ENCODE measurements around the gene PLXNA1. TPM values are rescaled to one million over a fixed set of nuclear protein-coding genes. Genes with fewer than 3 reads are reported as not detected.

The PLXNA1 gene
- total and polyA plus RNA-seq, 10 of the 15 experiments (the other 5 are each of a cell fraction or from before 2014, with no cell fraction given): 0.03 to 16.4 (median 2.5) TPM

DNA sequence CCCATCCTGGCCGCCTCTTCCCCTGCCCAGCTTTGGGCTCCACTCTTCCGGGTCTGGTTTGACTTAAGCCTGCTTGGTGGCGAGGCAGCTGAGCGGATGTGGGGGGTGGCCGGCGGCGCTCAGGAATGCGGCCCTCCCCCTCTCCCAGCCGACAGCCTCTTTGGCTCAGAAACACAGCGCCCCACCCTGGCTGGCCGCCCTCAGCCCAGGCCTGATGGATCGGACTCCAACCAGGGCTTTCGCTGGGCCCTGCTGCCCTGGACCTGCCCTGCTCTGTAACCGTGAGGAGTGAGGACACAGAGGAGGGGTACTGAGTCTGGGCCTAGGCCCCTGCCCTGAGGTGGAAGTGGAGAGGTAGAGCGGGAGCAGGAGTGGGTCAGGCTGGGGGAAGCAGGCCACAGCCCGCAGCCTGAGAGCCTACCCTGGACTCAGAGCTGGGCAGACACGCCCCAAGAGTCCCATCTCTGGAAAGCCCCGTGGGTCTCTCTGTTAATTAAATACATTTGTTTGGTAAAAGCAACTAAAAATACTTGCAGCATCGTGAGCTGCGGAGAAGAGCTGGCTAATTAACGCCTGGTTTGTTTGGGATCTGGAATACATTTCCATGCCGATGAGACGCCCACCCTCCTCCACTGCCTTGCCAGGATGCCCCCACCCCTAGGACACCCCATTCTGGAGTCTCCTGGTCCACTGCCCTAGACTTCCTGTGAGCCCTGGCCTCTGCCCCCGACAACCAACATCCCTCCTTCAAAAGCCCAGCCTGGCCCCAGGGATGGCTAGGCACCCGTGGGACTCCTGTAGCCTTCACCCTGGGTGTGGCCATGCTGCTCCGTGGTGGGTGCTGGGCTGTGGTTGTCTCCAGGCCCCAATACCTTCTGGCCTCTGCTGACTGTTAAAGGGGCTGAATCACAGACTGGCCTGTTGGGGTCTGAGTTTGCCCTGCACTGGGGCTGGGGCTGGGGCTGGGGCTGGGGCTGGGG lies 19.6 kb downstream of the PLXNA1 start:
- SMC1A ChIA-PET (ENCODE audit: uncharacterized antibody, unreplicated experiment): interaction anchor here (0.5 to 1.0 kb wide), 3 partner anchors 20 to 360 kb away, joined by 3 read pairs; partner anchors contain the start of gene PLXNA1
- Histone ChIP-seq H2AFZ (ENCODE audit: control insufficient read depth, low read depth, low read length) (peak overlapping the region; percentile 54), H3K36me3 (ENCODE audit: control insufficient read depth in 2 of 2, insufficient read depth in 2 of 2, low read length in 1 of 2) (peaks cover 0 to 7% of the 10 kb centered on the region in 2 experiments; a peak in 2 of 4 replicates), H3K4me1 (ENCODE audit: control insufficient read depth, insufficient read depth, low read length) (peaks cover 7% of the 10 kb centered on the region), H3K27ac (ENCODE audit: control insufficient read depth, insufficient read depth) (peak overlapping the region; percentile 61; the same call in 1 of the 2 replicates), H4K20me1 (ENCODE audit: control insufficient read depth, insufficient read depth) (no peaks in the 10 kb centered on the region), H3K4me2 (ENCODE audit: control insufficient read depth, insufficient read depth) (peak overlapping the region; percentile 2; the same call in 1 of the 2 replicates), H3K27me3 (replicated peaks in 1 of 2; ENCODE audit: control insufficient read depth in 2 of 2, insufficient read depth in 2 of 2, low read length in 1 of 2) (no peaks in the 10 kb centered on the region), H3K9ac (ENCODE audit: control insufficient read depth, insufficient read depth, low read length) (no peak overlapping the region), H3K4me3 (no peak overlapping the region), H3K79me2 (ENCODE audit: control insufficient read depth, insufficient read depth, low read length) (no peaks in the 10 kb centered on the region), H3K9me3 (replicated peaks; ENCODE audit: control insufficient read depth, insufficient read depth, low read length) (no peaks in the 10 kb centered on the region)
- 47% methylated on average over 24 of the region's 26 CpGs for WGBS (ENCODE audit: insufficient coverage, insufficient replicate concordance, low lambda C conversion rate, missing lambda C conversion rate)
- CTCF ChIA-PET: interaction anchor here (1.9 kb wide), 1 partner anchor 20 kb away, joined by 7 read pairs; the partner anchor contains the start of gene PLXNA1
- FAIRE-seq (no peak), DNase-seq (ENCODE audit: low read depth, low spot score) (no peak), ATAC-seq (peak; percentile 79)
- no TSS peak for BruUV-seq (replicated peaks)
- intact Hi-C loops (cut with micrococcal nuclease; ENCODE audit: unreplicated experiment): loop anchor here (1.0 kb wide), 1 partner anchor 20 kb away; no protein-coding TSS in a partner anchor
- POLR2A ChIA-PET: no interaction called here
- RAD21 ChIA-PET (ENCODE audit: unreplicated experiment): interaction anchor here (1.1 to 1.2 kb wide), 2 partner anchors 72 to 451 kb away, joined by 3 read pairs; no protein-coding TSS in a partner anchor
- in situ Hi-C loops (cut with MboI): no loop called here
- TF ChIP-seq SRF (IDR thresholded peaks at IDR 0.05; ENCODE audit: low read depth in 2 of 2, low read length in 2 of 2): peak in 1 of 2 experiments; percentile 41; a peak in 1 of 4 replicates
- TF ChIP-seq, protein P1, sequence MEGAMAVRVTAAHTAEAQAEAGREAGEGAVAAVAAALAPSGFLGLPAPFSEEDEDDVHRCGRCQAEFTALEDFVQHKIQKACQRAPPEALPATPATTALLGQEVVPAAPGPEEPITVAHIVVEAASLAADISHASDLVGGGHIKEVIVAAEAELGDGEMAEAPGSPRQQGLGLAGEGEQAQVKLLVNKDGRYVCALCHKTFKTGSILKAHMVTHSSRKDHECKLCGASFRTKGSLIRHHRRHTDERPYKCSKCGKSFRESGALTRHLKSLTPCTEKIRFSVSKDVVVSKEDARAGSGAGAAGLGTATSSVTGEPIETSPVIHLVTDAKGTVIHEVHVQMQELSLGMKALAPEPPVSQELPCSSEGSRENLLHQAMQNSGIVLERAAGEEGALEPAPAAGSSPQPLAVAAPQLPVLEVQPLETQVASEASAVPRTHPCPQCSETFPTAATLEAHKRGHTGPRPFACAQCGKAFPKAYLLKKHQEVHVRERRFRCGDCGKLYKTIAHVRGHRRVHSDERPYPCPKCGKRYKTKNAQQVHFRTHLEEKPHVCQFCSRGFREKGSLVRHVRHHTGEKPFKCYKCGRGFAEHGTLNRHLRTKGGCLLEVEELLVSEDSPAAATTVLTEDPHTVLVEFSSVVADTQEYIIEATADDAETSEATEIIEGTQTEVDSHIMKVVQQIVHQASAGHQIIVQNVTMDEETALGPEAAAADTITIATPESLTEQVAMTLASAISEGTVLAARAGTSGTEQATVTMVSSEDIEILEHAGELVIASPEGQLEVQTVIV (IDR thresholded peaks at IDR 0.05; ENCODE audit: borderline replicate concordance, partially characterized antibody): no peak
- TF ChIP-seq HDGF (IDR thresholded peaks at IDR 0.05): no peak
- TF ChIP-seq, protein P2, sequence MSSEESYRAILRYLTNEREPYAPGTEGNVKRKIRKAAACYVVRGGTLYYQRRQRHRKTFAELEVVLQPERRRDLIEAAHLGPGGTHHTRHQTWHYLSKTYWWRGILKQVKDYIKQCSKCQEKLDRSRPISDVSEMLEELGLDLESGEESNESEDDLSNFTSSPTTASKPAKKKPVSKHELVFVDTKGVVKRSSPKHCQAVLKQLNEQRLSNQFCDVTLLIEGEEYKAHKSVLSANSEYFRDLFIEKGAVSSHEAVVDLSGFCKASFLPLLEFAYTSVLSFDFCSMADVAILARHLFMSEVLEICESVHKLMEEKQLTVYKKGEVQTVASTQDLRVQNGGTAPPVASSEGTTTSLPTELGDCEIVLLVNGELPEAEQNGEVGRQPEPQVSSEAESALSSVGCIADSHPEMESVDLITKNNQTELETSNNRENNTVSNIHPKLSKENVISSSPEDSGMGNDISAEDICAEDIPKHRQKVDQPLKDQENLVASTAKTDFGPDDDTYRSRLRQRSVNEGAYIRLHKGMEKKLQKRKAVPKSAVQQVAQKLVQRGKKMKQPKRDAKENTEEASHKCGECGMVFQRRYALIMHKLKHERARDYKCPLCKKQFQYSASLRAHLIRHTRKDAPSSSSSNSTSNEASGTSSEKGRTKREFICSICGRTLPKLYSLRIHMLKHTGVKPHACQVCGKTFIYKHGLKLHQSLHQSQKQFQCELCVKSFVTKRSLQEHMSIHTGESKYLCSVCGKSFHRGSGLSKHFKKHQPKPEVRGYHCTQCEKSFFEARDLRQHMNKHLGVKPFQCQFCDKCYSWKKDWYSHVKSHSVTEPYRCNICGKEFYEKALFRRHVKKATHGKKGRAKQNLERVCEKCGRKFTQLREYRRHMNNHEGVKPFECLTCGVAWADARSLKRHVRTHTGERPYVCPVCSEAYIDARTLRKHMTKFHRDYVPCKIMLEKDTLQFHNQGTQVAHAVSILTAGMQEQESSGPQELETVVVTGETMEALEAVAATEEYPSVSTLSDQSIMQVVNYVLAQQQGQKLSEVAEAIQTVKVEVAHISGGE (CRISPR knock-in tag; IDR thresholded peaks at IDR 0.05): no peak
- TF ChIP-seq, protein P3, sequence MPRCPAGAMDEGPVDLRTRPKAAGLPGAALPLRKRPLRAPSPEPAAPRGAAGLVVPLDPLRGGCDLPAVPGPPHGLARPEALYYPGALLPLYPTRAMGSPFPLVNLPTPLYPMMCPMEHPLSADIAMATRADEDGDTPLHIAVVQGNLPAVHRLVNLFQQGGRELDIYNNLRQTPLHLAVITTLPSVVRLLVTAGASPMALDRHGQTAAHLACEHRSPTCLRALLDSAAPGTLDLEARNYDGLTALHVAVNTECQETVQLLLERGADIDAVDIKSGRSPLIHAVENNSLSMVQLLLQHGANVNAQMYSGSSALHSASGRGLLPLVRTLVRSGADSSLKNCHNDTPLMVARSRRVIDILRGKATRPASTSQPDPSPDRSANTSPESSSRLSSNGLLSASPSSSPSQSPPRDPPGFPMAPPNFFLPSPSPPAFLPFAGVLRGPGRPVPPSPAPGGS (IDR thresholded peaks at IDR 0.05; ENCODE audit: borderline replicate concordance, insufficient read depth, low read depth, low read length, poor library complexity, severe bottlenecking): no peak
- peak; percentile 64; the same call in 1 of the 2 replicates for TF ChIP-seq TCF12 (IDR thresholded peaks at IDR 0.05; ENCODE audit: low read depth, low read length)
- TF ChIP-seq EED (IDR thresholded peaks at IDR 0.05; ENCODE audit: low read depth): 0 out of 2 replicates have a peak, but pooled peaks have one; percentile 11
- TF ChIP-seq, protein P4, sequence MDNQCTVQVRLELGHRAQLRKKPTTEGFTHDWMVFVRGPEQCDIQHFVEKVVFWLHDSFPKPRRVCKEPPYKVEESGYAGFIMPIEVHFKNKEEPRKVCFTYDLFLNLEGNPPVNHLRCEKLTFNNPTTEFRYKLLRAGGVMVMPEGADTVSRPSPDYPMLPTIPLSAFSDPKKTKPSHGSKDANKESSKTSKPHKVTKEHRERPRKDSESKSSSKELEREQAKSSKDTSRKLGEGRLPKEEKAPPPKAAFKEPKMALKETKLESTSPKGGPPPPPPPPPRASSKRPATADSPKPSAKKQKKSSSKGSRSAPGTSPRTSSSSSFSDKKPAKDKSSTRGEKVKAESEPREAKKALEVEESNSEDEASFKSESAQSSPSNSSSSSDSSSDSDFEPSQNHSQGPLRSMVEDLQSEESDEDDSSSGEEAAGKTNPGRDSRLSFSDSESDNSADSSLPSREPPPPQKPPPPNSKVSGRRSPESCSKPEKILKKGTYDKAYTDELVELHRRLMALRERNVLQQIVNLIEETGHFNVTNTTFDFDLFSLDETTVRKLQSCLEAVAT (IDR thresholded peaks at IDR 0.05): no peak
- no peak for TF ChIP-seq MEF2B (IDR thresholded peaks at IDR 0.05; ENCODE audit: partially characterized antibody, poor library complexity, severe bottlenecking)
